ENCODE measurements around the gene SPP1. TPM values are rescaled to one million over a fixed set of nuclear protein-coding genes. Genes with fewer than 3 reads are reported as not detected.

SPP1 gene
- total RNA-seq, 4 donors from 2014 or later = 4.3 to 31.2 (median 19.3) TPM; not detected in 1

GRCh38 chr4:88030565-88031310 lies 55.2 kb downstream of the SPP1 start:
- no peak for DNase-seq

More at GRCh38 chr4:88030565-88031310, 55.2 kb downstream of the SPP1 start:
- TF ChIP-seq CTCF (IDR thresholded peaks at IDR 0.05) (no peak), POLR2A (IDR thresholded peaks at IDR 0.05) (no peak)
- H3K9me3 ChIP-seq = peaks cover 0 to 6% (median 0%) of the 10 kb centered on the region in 4 donors
- no peaks in the 10 kb centered on the region for H3K4me1 ChIP-seq
- no peak overlapping the region for H3K27ac ChIP-seq
- H3K36me3 ChIP-seq = no peaks in the 10 kb centered on the region
- H3K27me3 ChIP-seq = no peaks in the 10 kb centered on the region
- H3K4me3 ChIP-seq = no peak overlapping the region

Small RNAs within 50 kb of the gene (small RNA-seq; reads per million reads assigned to genes)
- gene RNU1-36P = 0 reads per million in 2 donors

Other genes starting within 250 kb of the SPP1 start
- gene IBSP, start 176.2 kb upstream of the SPP1 start, total RNA-seq = not detected
- not detected for gene MEPE, start 142.7 kb upstream of the SPP1 start, total RNA-seq
- 100 to 1,000 TPM in 1 of 4 donors, 10 to 100 TPM in 2, 1 to 10 TPM in 1; 9.8 to 238 (median 23.4) TPM for gene PKD2, start 31.9 kb downstream of the SPP1 start, total RNA-seq
- 100 to 1,000 TPM in 3 of 4 donors, 10 to 100 TPM in 1; 17.3 to 272 (median 125) TPM for gene ABCG2, start 182.9 kb downstream of the SPP1 start, total RNA-seq

Measured in Peyer's patch (tissue), 4 donors.